Islet precursor cell (in vitro differentiated cells): ENCODE data around the gene GABBR1.

ENCODE experiments used
- DNase-seq: peaks from one replicate; pipeline ENCODE4 v3.0.0-alpha.2; 2018

Gene GABBR1

GRCh38 chr6:29652198-29652584, 19.2 kb upstream of the GABBR1 start:
- no peak for DNase-seq

GRCh38 chr6:29651413-29652197, 18.6 kb upstream of the GABBR1 start:
- no peak for DNase-seq

- DNase-seq, result peak; percentile 97
These were observed 17.0 kb upstream of the GABBR1 start for GRCh38 chr6:29649701-29650673.

- DNase-seq, result no peak
These were observed 15.1 kb upstream of the GABBR1 start for GRCh38 chr6:29647927-29648642.

GRCh38 chr6:29641430-29642148, 8.6 kb upstream of the GABBR1 start:
- no peak for DNase-seq

- no peak for DNase-seq
These were observed 4.3 kb upstream of the GABBR1 start for GRCh38 chr6:29637247-29637646.

- DNase-seq, result no peak
These were observed 537 bp upstream of the GABBR1 start for GRCh38 chr6:29633534-29633905.

GRCh38 chr6:29631860-29632731, 887 bp downstream of the GABBR1 start:
- DNase-seq, result peak; percentile 80

- peak; percentile 83 for DNase-seq
These were observed 1.7 kb downstream of the GABBR1 start for GRCh38 chr6:29631209-29631810.

- DNase-seq, result no peak
These were observed 2.7 kb downstream of the GABBR1 start for GRCh38 chr6:29630315-29630714.

GRCh38 chr6:29629571-29629970, 3.4 kb downstream of the GABBR1 start:
- DNase-seq, result no peak

GRCh38 chr6:29628419-29629281, 4.3 kb downstream of the GABBR1 start:
- DNase-seq, result peak; percentile 98

- DNase-seq, result peak; percentile 93
These were observed 5.1 kb downstream of the GABBR1 start for GRCh38 chr6:29627755-29628418.

GRCh38 chr6:29626948-29627754, 5.8 kb downstream of the GABBR1 start:
- DNase-seq, result no peak

- no peak for DNase-seq
These were observed 7.5 kb downstream of the GABBR1 start for GRCh38 chr6:29625337-29625930.

- no peak for DNase-seq
These were observed 8.4 kb downstream of the GABBR1 start for GRCh38 chr6:29624520-29624961.

- no peak for DNase-seq
These were observed 12.4 kb downstream of the GABBR1 start for GRCh38 chr6:29620630-29621029.

- DNase-seq, result no peak
These were observed 13.3 kb downstream of the GABBR1 start for GRCh38 chr6:29619578-29620160.
